ENCODE results near the gene RBM38. TPM values are rescaled to one million over a fixed set of nuclear protein-coding genes. Genes with fewer than 3 reads are reported as not detected.

The RBM38 gene
- total and polyA plus RNA-seq, 2 of the 13 experiments (the other 11 are each of a cell fraction or from before 2014, with no cell fraction given): 24.2 to 34.2 TPM

DNA sequence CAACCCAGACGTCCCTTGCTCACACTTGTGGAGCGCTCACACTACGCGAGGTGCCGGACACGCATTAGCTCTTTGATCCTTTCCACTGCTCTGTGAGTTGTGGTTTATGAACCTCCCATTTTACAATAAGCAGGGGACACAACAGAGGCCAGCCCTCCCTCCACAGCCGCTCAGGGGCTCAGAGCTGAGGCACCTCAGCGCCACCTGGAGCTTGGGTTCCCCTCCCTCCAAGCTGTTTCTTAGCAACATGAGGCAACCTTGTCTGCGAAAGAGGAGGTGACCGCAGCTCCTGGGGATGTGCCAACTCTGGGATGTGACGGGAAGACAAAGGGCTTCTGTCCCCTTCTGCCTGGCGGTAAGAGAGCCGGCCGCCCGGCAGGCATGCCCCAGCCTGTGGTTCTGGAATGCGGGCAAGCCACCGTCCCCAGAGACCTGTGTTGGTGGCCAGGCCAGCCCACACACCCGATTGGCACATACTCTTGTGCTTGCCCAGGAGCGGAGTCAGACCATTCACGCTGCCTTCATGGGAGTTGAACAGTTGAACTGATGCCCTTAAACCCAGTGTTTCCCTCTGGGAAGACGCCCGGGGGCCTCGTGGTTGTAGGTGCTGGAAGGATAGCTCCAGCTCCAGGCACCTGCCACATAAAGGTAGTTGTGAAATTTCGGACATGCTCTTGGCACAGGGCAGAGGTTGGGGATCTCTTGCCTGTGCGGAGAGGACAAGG is 44.5 kb downstream of the RBM38 start (continued):
- TF ChIP-seq, protein P1, sequence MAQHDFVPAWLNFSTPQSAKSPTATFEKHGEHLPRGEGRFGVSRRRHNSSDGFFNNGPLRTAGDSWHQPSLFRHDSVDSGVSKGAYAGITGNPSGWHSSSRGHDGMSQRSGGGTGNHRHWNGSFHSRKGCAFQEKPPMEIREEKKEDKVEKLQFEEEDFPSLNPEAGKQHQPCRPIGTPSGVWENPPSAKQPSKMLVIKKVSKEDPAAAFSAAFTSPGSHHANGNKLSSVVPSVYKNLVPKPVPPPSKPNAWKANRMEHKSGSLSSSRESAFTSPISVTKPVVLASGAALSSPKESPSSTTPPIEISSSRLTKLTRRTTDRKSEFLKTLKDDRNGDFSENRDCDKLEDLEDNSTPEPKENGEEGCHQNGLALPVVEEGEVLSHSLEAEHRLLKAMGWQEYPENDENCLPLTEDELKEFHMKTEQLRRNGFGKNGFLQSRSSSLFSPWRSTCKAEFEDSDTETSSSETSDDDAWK (CRISPR knock-in tag; IDR thresholded peaks at IDR 0.05): no peak
- TF ChIP-seq KMT2A (CRISPR knock-in tag; IDR thresholded peaks at IDR 0.05) (no peak), TOPORS (CRISPR knock-in tag; IDR thresholded peaks at IDR 0.05) (no peak), ZNF441 (CRISPR knock-in tag; IDR thresholded peaks at IDR 0.05; ENCODE audit: borderline replicate concordance) (no peak), SMYD3 (CRISPR knock-in tag; IDR thresholded peaks at IDR 0.05) (no peak), GLI4 (CRISPR knock-in tag; IDR thresholded peaks at IDR 0.05; ENCODE audit: borderline replicate concordance) (peak; percentile 40; the same call in 1 of the 2 replicates), ZBTB7A (CRISPR knock-in tag; IDR thresholded peaks at IDR 0.05) (peak; percentile 44; the same call in 1 of the 2 replicates), MXD4 (CRISPR knock-in tag; IDR thresholded peaks at IDR 0.05) (peak; percentile 41; the same call in 1 of the 2 replicates), HNRNPK (IDR thresholded peaks at IDR 0.05; ENCODE audit: low read depth, low read length, poor library complexity, severe bottlenecking) (no peak), ZNF776 (CRISPR knock-in tag; IDR thresholded peaks at IDR 0.05) (no peak), ZHX2 (IDR thresholded peaks at IDR 0.05; ENCODE audit: low read depth) (no peak), ZHX2 (CRISPR knock-in tag; IDR thresholded peaks at IDR 0.05; ENCODE audit: borderline replicate concordance) (no peak), RFX3 (CRISPR knock-in tag; IDR thresholded peaks at IDR 0.05) (peak; percentile 80), TBP (CRISPR knock-in tag; IDR thresholded peaks at IDR 0.05) (no peak), HIVEP1 (CRISPR knock-in tag; IDR thresholded peaks at IDR 0.05) (no peak), ZFAT (CRISPR knock-in tag; conservative IDR thresholded peaks at IDR 0.05) (no peak), NPAS2 (CRISPR knock-in tag; IDR thresholded peaks at IDR 0.05; ENCODE audit: borderline replicate concordance) (no peak), ZNF781 (CRISPR knock-in tag; IDR thresholded peaks at IDR 0.05; ENCODE audit: borderline replicate concordance, not compliant biosample characterization) (no peak), ZNF138 (CRISPR knock-in tag; IDR thresholded peaks at IDR 0.05; ENCODE audit: low read depth) (no peak)
- TF ChIP-seq, protein P2, sequence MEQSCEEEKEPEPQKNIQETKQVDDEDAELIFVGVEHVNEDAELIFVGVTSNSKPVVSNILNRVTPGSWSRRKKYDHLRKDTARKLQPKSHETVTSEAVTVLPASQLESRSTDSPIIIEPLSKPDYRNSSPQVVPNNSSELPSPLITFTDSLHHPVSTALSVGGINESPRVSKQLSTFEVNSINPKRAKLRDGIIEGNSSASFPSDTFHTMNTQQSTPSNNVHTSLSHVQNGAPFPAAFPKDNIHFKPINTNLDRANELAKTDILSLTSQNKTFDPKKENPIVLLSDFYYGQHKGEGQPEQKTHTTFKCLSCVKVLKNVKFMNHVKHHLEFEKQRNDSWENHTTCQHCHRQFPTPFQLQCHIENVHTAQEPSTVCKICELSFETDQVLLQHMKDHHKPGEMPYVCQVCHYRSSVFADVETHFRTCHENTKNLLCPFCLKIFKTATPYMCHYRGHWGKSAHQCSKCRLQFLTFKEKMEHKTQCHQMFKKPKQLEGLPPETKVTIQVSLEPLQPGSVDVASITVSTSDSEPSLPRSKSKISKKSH (CRISPR knock-in tag; IDR thresholded peaks at IDR 0.05; ENCODE audit: borderline replicate concordance): peak; percentile 68; the same call in 1 of the 2 replicates
- TF ChIP-seq, protein P3, sequence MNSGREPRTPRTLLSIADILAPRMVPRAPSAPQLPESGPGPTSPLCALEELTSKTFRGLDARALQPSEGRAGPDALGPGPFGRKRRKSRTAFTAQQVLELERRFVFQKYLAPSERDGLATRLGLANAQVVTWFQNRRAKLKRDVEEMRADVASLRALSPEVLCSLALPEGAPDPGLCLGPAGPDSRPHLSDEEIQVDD (CRISPR knock-in tag; IDR thresholded peaks at IDR 0.05; ENCODE audit: borderline replicate concordance): no peak
